ENCODE results near the gene FADS6.
"Not testable (repeated sequence)": the region's sequence is repeated elsewhere in the genome, so short reads cannot be mapped to it uniquely, and the experiment has no call there.

FADS6 gene

GRCh38 chr17:74920642-74921025 is 27.2 kb upstream of the FADS6 start:
- no peak for DNase-seq

- no peak for DNase-seq
Measured at GRCh38 chr17:74920306-74920620, 26.8 kb upstream of the FADS6 start.

DNA sequence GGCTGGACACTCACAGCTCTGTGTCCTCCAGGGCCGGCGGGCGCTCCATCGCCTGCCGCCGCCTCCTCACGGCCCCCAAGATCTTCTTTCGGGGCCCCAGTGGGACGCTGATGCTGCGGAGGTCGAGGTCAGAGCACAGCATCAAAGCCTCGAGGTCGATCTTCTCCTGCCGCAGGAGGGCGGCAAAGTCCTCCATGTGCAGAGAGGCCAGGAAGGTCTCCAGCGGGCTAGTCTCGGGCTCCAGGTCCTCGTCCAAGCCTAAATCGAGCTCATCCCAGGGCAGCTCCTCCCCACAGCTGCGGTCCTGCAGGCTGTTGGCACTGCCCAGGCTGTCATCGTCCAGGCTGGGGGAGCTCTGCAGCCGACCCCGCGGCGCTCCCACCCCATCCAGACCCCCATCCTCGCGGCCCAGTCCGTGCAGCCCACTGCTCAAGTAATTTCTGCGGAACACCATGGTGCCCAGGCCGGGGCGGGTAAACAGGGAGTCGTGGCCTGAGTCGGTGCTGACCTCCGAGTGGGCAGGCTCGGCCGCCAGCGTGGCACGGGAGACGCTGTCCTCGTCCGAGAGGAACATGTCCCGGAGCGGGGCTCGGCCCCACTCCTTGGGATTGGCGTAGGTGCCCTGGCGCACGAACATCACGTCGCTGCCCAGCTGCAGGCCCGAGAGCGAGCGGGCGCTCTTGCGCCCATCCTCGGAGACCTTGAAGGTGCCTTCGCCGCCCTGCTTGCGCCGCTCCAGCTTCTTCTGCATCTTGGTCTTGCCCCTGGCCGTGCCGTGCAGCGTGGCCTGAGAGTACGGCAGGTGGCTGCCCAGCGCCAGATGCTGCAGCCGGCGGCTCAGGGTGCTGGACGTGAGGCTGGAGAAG is 26.2 kb upstream of the FADS6 start:
- DNase-seq: no peak

- no peak for DNase-seq
Measured at GRCh38 chr17:74918906-74919305, 25.5 kb upstream of the FADS6 start.

GRCh38 chr17:74917430-74917829 is 24.0 kb upstream of the FADS6 start:
- DNase-seq: no peak

GRCh38 chr17:74916851-74917199 is 23.4 kb upstream of the FADS6 start:
- no peak for DNase-seq

- no peak for DNase-seq
Measured at GRCh38 chr17:74916136-74916850, 22.9 kb upstream of the FADS6 start.

DNA sequence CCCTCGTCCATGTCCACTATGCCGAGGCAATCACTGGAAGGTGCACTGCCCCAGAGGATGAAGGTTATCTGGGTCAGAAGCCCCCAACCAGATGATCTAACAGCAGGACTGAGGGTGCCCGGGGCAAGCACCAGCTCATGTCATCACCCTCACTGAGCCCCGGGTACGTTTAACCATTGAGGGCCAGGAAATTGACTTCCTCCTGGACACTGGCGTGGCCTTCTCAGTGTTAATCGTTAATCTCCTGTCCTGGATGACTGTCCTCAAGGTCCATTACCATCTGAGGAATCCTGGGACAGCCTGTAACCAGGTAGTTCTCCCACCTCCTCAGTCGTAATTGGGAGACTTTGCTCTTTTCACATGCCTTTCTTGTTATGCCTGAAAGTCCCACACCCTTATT is 18.0 kb upstream of the FADS6 start:
- DNase-seq: not testable (repeated sequence)

DNA sequence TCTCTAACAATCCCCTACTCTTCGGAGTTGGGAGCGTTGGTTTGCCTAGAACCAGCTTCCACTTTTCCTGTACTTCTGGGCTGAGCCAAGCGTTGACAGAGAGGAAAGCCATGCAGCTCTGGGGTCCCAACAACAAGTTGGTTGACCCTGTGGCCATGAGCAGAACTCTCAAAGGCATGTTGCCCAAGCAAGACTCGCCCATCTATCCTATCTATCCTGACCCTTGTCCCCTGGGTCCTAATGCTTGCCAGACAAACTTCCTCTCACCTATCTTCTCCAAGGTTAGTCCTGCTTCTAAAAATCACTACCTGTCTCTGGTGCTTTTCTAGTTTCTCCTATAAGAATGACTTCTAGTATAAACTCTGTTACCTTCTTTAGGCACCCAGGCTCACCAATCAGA is 15.7 kb upstream of the FADS6 start:
- not testable (repeated sequence) for DNase-seq

- DNase-seq: no peak
Measured at GRCh38 chr17:74907012-74907411, 13.6 kb upstream of the FADS6 start.

DNA sequence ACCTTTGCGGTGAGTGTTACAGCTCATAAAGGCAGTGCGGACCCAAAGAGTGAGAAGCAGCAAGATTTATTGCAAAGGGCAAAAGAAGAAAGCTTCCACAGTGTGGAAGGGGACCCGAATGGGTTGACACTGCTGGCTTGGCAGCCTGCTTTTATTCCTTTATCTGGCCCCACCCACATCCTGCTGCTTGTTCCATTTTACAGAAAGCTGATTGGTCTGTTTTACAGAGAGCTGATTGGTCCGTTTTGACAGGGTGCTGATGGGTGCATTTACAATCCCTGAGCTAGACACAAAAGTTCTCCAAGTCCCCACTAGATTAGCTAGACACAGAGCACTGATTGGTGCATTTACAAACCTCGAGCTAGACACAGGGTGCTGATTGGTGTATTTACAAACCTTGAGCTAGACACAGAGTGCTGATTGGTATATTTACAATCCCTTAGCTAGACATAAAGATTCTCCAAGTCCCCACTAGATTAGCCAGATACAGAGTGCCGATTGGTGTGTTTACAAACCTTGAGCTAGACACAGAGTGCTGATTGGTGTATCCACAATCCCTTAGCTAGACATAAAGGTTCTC is 12.9 kb upstream of the FADS6 start:
- DNase-seq: not testable (repeated sequence)

GRCh38 chr17:74904687-74905409 is 11.4 kb upstream of the FADS6 start:
- DNase-seq: no peak

- no peak for DNase-seq
Measured at GRCh38 chr17:74903671-74904070, 10.2 kb upstream of the FADS6 start.

- DNase-seq: no peak
Measured at GRCh38 chr17:74903034-74903433, 9.6 kb upstream of the FADS6 start.

- DNase-seq: no peak
Measured at GRCh38 chr17:74901353-74902135, 8.1 kb upstream of the FADS6 start.

GRCh38 chr17:74900208-74900607 is 6.8 kb upstream of the FADS6 start:
- DNase-seq: no peak

- no peak for DNase-seq
Measured at GRCh38 chr17:74898376-74898946, 5.0 kb upstream of the FADS6 start.

DNA sequence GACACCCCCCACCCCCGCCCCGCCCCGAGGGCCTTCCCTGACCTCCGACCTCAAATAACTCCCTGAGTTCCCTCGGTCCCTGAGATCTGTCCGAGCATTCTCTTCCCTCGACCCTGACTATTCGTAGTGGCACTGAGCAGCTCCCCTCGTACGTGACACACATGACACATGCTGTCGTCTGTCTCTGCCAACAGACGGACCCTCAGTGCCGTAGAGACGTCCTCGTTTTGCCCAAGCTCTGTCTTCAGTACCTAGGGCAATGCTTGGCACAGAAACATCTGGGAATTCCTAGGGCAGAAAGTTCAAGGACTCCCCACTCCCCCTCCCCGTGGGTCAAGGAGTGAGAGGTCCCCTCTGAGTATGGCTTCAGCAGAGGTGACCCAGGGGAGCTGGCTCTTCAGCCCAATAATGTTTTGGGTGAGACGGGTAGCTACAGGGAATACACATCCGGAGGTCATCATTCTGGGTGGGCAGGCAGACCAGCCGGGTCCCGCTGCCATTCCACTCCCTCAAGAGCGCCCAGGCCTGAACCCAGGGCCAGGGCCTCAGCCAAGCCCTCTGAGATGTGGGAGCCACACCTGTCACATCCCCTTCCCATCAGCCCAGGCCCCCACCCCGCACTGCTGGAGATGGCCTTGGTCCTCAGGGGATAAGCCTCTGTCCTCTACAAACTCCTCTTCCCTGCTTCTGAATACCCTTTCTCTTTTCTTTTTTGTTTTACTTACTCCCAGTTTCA is 671 bp upstream of the FADS6 start:
- no peak for DNase-seq

DNA sequence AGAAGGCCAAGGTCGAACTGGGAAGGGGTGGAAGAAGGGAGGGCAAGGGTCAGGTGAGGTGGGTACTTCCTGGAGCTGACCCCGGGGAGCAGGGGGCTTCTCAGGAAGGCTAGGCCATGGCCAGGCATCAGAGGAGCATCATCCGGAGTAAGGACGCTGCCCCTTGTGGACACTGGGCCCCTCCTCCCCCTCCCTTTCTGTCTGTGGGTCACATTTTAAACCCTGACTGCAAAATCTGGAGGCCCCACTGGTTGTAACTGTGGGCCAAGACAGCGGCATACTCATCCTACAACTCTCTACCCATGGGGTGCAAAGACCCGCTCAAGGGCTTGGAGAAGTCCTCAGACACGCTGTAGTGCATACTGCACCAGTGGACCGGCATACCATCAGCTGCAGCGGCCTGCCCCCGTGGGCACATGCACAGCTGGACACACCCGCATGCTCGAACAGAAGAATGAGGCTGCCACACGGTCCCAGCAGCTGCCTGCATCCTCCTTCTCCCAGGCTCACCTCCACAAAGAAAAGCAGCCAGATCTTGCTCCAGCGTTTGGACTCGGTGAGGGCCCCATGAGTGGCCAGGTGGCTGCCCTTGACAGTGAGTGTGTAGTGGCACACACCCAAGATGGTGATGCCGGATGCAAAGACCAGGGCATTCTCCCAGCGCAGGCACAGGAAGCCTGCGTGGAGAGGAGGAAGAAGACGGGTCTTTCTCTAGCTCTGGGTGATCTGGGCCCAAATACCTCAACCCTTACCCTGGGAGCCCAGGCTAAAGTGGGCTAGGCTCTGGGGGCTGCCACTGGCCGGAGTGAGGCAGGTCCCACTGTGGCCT is 1.2 kb downstream of the FADS6 start:
- no peak for DNase-seq

- DNase-seq: no peak
Measured at GRCh38 chr17:74890554-74890953, 2.9 kb downstream of the FADS6 start.

DNA sequence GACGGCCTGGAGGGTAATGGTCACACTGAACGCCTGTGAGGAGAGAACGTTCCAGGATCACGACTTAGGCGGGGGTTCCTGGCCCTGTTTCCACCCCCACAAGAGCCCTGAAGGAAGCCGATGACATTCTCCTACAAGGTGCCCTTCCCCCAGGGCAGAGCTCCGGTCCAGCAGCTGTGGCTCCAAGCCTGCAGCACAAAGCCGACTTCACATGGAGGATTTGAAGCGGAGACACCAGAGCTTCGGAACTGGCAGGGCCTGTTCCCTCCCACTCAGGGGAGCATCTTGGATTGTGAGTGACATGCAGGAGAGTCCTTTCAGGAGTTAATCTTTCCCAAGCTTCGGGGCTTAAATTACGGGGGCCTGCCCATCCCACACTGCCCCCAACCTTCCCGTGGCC is 5.0 kb downstream of the FADS6 start:
- DNase-seq: no peak

Measured in CD4-positive, alpha-beta T cell treated with Interleukin-12 subunit alpha and Interleukin-12 subunit beta, for 1 hour (primary cell).